Body of pancreas (tissue), 4 donors: ENCODE measurements around the gene SPAG9.

Experiments
- CTCF ChIP-seq, 7 experiments: fragments of 450-650 bp in 4 of 7; fragments of 200-600 bp in 3 of 7; sonication (generic) in 3 of 7; IDR thresholded peaks; one replicate each; pipeline ENCODE4 v1.5.1; 2016 to 2019; ENCODE audit warnings: antibody characterized with exemption in 7 of 7
- POLR2A ChIP-seq, 3 donors: fragments of 450-650 bp; IDR thresholded peaks; one replicate each; pipeline ENCODE4 v1.6.1; 2016; ENCODE audit warnings: antibody characterized with exemption in 3 of 3, mild to moderate bottlenecking in 2 of 3

- TF ChIP-seq CTCF (IDR thresholded peaks at IDR 0.05) (no peak), POLR2A (IDR thresholded peaks at IDR 0.05) (no peak)
Observed at GRCh38 chr17:51014129-51014528, 106.5 kb downstream of the SPAG9 start.
